Activated naive CD8-positive, alpha-beta T cell treated with anti-CD3 and anti-CD28 coated beads, Interleukin-2, amount 10 ng/mL, durations not matched to agents 7 days and 5 days (primary cell): ENCODE results near the gene CAMSAP1. TPM values are rescaled to one million over a fixed set of nuclear protein-coding genes. Genes with fewer than 3 reads are reported as not detected.

Experiments used
- ATAC-seq: fragments of 150-1000 bp; cut with Tn5 transposase; one replicate; pipeline ENCODE4 v1.10.0; 2021; ENCODE audit warnings: low read depth, moderate library complexity
- POLR2A ChIA-PET: fragments of 350-600 bp; sonication (Branson Sonifier 250); formaldehyde crosslinking; loops from one replicate; lab custom pipeline; 2021; ENCODE audit warnings: antibody characterized with exemption; lab: Charles Lee
- DNase-seq: peaks from one replicate; pipeline ENCODE4 v3.0.0; 2021
- H3K27ac Mint-ChIP-seq: one replicate; pipeline ENCODE4 v1.8.0; 2022; ENCODE audit warnings: mild to moderate bottlenecking, mixed read lengths
- H3K27me3 Mint-ChIP-seq: one replicate; pipeline ENCODE4 v1.8.0; 2022; ENCODE audit warnings: mild to moderate bottlenecking, moderate library complexity, mixed read lengths
- H3K36me3 Mint-ChIP-seq: one replicate; pipeline ENCODE4 v1.8.0; 2021; ENCODE audit warnings: mild to moderate bottlenecking, mixed read lengths
- H3K4me1 Mint-ChIP-seq: one replicate; pipeline ENCODE4 v1.8.0; 2021; ENCODE audit warnings: mixed read lengths
- H3K4me3 Mint-ChIP-seq: one replicate; pipeline ENCODE4 v1.8.0; 2022; ENCODE audit warnings: mild to moderate bottlenecking, moderate library complexity, mixed read lengths
- H3K9me3 Mint-ChIP-seq: one replicate; pipeline ENCODE4 v1.8.0; 2021; ENCODE audit warnings: mixed read lengths
- total RNA-seq, 2 experiments: library from RNA; stranded (reverse); gene quantifications; one replicate each; pipeline ENCODE4 v1.2.3, GENCODE V29; 2021

CAMSAP1 gene
- total RNA-seq, 2 experiments from 2014 or later: 32.5 to 35.4 TPM

DNA sequence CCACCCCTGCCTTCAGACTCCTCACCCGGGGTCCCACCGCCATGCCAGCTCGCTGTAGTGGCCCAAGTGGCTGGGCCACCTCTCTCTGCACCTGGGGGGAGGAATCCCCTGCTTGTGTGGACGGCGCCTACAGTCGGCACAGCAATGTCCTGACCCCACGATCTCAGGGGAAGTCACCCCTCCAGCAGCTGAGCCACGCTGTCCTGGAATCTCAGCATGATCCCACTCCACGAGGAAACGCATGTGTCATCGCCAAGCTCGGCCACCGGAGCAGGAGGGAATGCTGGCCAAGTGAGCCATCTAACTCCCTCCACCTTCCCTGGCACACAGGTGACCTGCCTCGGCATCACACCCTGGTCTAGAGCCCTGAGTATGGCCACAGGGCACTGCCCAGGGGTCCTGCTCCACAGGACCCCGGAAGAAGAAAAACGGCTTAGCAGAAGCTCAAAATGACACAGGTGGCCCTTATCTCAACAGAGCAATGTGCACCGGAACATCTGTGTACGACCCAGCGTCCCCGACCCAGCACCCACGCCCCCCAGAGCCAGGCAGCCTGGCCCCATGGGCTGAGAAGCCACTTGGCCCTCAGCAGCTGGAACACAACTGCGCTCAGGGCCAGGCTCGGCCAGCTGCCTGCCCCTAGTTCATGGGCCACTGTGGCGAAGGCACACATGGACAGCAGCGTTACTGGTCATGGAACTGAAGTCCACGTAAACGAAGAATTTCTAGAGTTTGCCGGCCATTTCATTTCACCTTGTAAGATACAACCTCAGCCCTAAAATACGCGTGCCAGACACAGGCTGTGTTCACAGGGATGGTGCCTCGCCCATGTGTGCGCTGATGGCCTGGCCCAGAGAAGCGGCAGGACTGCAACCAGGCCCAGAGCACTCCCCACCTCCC, 23.4 kb upstream of the CAMSAP1 start:
- H3K4me3 Mint-ChIP-seq: no peak overlapping the region

DNA sequence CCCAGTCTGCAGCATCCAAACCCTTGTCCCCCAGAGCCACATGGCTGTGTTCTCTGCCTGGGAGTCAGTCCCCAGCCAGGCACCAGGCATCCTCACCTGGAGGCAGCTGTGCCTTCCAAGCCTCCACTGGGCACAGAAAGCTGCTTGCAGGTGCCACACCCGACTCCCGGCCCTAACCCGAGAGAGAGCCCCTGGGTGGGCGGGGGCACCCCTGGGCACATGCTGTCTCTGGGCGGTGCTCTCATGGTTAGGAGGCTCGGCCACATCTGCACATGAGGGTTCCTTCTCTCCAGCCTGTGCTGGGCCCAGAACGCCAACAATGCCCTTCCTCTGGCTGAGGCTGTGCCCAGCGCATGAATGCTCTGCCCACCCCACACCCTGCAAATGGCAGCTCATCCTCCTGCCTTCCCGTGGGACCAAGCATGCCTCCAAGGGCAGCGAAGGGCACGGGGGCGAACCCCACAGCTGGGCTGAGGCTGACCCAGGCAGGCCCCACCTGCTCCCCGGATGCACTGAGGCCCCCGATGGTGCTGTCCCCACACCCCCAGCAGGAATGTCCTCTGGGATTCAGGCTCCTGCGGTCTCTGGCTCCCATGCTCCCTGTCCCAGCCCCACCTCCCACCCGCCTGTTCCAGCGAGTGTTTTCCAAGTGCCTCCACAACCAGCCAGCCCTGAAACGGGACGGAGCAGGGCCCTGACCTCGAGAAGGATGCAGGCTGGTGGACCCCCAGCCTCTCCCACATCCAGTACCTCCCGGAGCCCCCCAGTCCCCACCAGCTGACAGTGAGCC, 22.5 kb upstream of the CAMSAP1 start:
- Mint-ChIP-seq H3K4me3 (no peak overlapping the region), H3K4me1 (peaks cover 6% of the 10 kb centered on the region), H3K36me3 (peaks cover 7% of the 10 kb centered on the region), H3K27ac (no peak overlapping the region), H3K27me3 (no peaks in the 10 kb centered on the region), H3K9me3 (no peaks in the 10 kb centered on the region)
- DNase-seq (no peak), ATAC-seq (no peak)
- POLR2A ChIA-PET: no interaction called here

More for the DNA sequence above, 23.4 kb upstream of the CAMSAP1 start:
- no peak overlapping the region for H3K27ac Mint-ChIP-seq
- DNase-seq (no peak), ATAC-seq (no peak)
- POLR2A ChIA-PET: no interaction called here
- H3K4me1 Mint-ChIP-seq: peaks cover 3% of the 10 kb centered on the region
- no peaks in the 10 kb centered on the region for H3K9me3 Mint-ChIP-seq
- H3K27me3 Mint-ChIP-seq: no peaks in the 10 kb centered on the region
- H3K36me3 Mint-ChIP-seq: peaks cover 15% of the 10 kb centered on the region

DNA sequence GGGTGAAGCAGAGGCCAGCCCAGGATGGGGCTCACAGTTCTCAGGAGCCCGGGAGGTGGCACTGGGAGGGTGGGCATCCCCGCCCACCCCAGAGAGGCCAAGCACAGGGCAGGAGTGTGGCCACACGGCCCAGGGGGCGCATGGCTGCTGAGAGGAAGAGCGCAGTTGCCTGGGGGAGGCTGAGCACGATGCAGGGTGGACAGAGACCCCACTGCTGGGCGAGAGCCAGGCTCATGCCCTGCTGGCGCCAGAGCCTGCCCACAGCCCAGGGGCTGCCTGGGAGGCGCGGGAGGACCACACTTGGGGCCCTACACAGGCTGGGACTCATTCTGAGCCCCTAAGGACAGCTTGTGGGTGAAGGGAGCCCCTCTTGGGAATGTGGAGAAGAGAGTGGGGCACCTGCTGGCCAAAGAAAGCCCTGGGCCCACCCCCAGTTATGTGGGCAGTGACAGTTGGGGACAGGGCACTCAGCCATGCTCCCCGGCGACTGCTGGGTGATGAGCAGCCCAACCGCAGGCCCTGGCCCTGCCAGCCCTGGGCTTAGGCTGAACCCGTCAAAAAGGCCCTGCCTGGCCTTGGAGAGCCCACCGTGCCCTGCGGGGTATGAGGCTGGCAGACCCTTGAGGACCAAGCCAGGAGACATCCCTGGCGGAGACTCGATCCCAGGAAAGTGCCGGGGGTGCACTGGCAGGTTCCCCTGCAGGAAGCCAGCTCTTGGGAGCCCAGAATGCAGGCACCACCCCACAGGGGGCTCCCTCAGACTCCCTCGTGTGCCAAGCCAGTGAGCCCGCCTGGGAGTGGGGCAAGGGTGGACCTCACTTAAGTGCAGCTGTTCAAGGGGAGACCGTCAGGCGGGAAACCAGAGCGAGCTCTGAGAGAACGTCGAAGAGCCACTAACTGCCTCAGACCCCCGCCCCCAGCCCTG, 21.6 kb upstream of the CAMSAP1 start:
- Mint-ChIP-seq H3K4me1 (peaks cover 6% of the 10 kb centered on the region), H3K27me3 (no peaks in the 10 kb centered on the region), H3K4me3 (no peak overlapping the region), H3K9me3 (no peaks in the 10 kb centered on the region), H3K36me3 (peaks cover 3% of the 10 kb centered on the region), H3K27ac (no peak overlapping the region)
- DNase-seq (no peak), ATAC-seq (no peak)
- POLR2A ChIA-PET: no interaction called here

DNA sequence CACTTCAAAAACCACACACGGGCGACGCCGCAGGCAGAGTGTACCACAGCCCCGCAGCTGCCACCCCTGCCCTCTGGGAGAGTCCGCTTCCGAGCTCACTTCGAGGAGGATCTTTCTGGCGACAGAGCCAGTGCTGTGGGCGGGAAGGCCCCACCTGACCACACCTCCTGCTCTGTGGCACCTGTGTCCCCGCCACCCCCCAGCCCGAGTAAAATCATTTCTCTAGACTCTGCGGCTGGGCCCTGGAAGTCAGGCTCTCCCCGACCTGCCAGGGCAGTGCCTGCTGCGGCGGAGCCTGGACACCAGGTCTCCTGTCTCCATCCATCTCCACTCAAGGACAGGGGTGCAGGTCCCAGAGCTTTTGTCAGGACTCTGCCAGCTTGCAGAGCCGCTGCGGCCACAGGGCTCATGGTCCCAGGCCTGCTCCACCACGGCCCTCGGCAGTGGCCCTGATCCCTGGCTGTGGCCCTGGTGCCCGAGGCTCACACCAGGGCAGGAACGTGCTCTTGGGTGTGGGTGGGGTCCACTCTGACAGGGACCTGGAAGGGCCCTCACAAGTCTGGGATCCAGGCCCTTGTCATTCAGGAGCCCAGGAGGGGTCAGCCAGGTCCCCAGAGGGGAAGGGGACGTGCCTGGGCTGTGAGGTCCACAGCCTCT, 20.9 kb upstream of the CAMSAP1 start:
- H3K27ac Mint-ChIP-seq: no peak overlapping the region
- POLR2A ChIA-PET: no interaction called here
- DNase-seq (no peak), ATAC-seq (no peak)
- H3K4me3 Mint-ChIP-seq: no peak overlapping the region
- peaks cover 3% of the 10 kb centered on the region for H3K36me3 Mint-ChIP-seq
- no peaks in the 10 kb centered on the region for H3K9me3 Mint-ChIP-seq
- H3K27me3 Mint-ChIP-seq: no peaks in the 10 kb centered on the region
- H3K4me1 Mint-ChIP-seq: peaks cover 6% of the 10 kb centered on the region

DNA sequence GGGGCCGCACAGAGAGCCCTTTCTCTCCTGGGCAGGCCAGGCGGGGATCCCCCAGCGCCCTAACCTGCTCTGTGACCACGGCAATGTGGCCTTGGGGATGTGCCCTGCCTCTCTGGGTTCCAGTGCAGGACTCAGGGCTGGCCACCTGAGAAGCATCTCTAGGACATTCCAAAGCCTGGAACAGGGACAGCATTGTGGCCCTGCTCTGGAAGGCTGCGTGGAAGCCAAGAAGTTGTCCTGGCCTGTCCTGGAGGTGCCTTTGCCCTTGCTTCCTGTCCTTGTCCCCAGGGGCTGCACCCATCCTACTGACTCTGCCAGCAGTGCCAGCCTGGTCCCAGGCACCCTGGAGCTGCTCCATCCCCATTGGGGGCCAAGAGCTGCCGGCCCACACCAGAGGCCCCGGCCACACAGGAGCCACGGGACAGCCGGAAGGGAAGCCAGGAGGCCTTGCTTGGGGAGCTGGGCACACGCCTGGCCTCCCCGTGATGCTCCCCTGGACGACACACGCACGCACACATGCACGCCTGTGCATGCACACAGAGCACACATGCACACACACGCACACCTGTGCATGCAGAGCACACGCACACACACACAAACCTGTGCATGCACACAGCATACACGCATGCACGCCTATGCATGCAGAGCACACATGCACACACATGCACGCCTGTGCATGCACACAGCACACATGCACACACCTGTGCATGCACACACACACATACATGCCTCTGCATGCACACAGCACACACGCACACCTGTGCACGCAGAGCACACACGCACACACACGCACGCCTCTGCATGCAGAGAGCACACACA, 20.1 kb upstream of the CAMSAP1 start:
- DNase-seq: no peak
- H3K27ac Mint-ChIP-seq: no peak overlapping the region

DNA sequence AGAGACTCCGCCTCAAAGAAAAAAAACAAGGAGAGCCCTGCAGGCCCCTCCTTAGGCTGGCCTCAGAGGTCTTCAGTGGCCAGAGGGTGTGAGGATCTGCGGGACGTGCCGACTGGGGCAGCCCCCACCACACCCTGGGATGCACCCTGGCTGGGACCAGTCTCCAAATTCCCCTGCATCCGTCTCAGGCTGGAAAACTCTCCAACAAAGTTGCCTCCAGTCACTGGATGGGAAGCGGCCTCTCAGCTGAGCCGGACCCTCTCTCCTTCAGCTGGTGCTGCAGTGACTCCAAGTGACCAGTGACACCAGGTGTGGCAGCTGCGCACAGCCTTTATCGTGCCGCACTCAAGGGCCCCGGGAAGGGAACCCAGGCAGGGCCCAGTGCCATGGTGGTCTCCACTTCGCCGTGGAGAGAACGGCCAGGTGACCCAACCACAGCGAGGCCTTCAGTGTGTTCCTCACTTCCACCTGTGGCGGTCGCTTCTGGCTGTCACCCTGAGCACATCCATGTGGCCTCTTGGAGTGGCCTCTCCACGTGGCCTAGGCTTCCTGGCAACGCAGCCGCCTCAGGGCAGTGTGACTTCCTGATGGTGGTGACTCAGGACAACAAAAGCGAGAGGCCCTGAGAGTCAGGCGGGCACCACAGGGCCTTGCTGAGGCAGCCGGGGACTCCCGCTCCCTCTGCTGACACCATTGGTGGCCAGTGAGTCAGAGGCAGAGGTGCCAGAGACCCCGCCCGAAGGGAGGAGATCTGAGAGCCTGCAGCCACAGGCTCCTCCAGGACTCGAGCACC, 19.3 kb upstream of the CAMSAP1 start:
- Mint-ChIP-seq H3K36me3 (peaks cover 1% of the 10 kb centered on the region), H3K4me3 (no peak overlapping the region), H3K4me1 (peaks cover 6% of the 10 kb centered on the region), H3K9me3 (no peaks in the 10 kb centered on the region), H3K27ac (no peak overlapping the region), H3K27me3 (no peaks in the 10 kb centered on the region)
- POLR2A ChIA-PET: interaction anchor here (0.5 kb wide), 1 partner anchor 554 kb away, joined by 6 read pairs; no protein-coding TSS in a partner anchor
- peak; percentile 45 for DNase-seq
- peak; percentile 65 for ATAC-seq

More for the DNA sequence above, 20.1 kb upstream of the CAMSAP1 start:
- no peak for ATAC-seq
- Mint-ChIP-seq H3K9me3 (no peaks in the 10 kb centered on the region), H3K4me3 (no peak overlapping the region), H3K4me1 (peaks cover 6% of the 10 kb centered on the region), H3K27me3 (no peaks in the 10 kb centered on the region), H3K36me3 (peaks cover 1% of the 10 kb centered on the region)
- POLR2A ChIA-PET: no interaction called here

DNA sequence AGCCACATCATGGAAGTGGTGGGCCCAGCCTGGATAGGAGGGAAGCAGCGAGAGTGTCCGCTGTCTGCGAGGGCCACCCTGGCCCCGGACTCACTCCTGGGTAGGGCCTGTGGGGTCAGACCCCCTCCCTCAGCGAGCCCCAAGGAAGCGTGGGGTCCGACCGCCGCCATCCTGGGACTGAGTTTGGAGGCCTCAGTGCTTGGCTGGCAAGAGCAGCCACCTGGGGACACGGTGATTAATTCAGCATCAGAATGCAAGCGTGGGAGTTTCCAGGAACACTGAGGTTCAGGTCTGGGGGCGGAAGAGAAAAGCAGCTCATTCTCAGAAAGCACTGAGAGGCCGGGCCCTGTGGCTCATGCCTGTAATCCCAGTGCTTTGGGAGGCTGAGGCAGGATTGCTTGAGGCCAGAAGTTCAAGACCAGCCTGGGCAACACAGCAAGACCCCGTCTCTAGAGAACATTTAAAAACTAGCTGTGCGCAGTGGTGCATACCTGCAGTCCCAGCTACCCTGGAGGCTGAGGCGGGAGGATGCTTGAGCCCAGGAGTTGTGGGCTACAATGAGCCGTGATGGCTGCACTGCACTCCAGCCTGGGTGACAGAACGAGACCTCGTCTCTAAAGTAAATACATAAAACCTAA, 18.3 kb upstream of the CAMSAP1 start:
- DNase-seq (no peak), ATAC-seq (no peak)
- H3K27me3 Mint-ChIP-seq: no peaks in the 10 kb centered on the region

DNA sequence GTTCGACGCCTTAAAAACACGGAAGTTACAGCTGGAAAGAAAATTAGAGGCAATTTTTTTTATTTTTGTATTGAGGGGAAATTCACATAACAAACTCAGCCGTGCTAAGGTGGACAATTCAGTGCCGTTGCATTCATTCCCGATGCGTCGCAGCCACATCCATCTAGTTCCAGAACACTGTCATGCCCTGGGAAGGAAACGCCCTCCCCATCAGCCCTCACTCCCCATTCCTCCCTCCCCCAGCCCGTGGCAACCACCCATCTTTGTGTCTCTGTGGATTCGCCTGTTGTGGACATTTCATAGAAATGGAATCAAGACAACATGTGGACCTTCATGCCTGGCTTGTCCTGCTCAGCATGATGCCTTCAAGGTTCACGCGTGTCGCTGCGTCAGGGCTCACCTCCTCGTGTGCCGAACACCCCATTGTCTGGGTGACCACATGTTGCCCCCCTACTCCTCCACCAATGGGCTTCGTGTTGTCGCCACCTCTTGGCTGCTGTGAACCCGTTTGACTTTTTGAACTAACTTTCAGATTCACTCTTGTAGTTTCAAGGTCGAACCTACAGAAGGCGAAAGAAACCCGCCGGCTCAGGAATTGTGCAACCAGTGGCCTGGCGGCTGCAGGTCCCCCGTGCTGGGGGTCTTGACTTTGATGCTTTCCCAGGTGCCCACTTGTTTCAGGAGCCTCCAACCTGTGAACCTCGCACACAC, 17.4 kb upstream of the CAMSAP1 start:
- POLR2A ChIA-PET: interaction anchor here (0.9 kb wide), 1 partner anchor 17 kb away, joined by 3 read pairs; the partner anchor contains the start of gene CAMSAP1
- H3K36me3 Mint-ChIP-seq: no peaks in the 10 kb centered on the region
- ATAC-seq (no peak), DNase-seq (no peak)
- H3K9me3 Mint-ChIP-seq: no peaks in the 10 kb centered on the region
- no peak overlapping the region for H3K4me3 Mint-ChIP-seq
- peaks cover 6% of the 10 kb centered on the region for H3K4me1 Mint-ChIP-seq
- no peak overlapping the region for H3K27ac Mint-ChIP-seq
- no peaks in the 10 kb centered on the region for H3K27me3 Mint-ChIP-seq

More for the DNA sequence above, 18.3 kb upstream of the CAMSAP1 start:
- H3K36me3 Mint-ChIP-seq: no peaks in the 10 kb centered on the region
- POLR2A ChIA-PET: interaction anchor here (0.5 to 0.9 kb wide), 2 partner anchors 18 to 555 kb away, joined by 3 to 6 read pairs; partner anchors contain the start of gene CAMSAP1
- no peaks in the 10 kb centered on the region for H3K9me3 Mint-ChIP-seq
- H3K4me3 Mint-ChIP-seq: no peak overlapping the region
- H3K27ac Mint-ChIP-seq: no peak overlapping the region
- H3K4me1 Mint-ChIP-seq: peaks cover 6% of the 10 kb centered on the region

DNA sequence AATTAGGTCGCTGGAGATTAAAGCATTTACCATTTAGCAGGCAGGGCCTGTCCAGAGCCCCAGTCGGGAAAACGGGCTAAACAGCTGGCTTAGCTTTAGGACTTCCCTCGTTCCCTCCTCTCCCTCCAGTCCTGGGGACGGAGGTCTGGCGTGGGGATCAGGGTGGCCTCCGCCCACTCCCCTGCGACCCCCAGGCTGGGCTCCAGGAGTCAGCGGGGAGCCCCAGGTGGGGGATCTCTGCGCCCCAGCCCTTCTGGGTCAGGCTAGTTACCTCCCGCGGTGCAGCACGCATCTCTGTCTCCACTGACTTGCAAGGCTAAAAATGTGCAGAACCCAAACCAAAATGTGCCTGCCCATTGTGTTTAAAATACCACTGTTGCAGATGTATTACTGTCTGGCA, 16.2 kb upstream of the CAMSAP1 start:
- POLR2A ChIA-PET: no interaction called here
- Mint-ChIP-seq H3K27me3 (no peaks in the 10 kb centered on the region), H3K36me3 (peaks cover 4% of the 10 kb centered on the region), H3K4me1 (peaks cover 6% of the 10 kb centered on the region), H3K27ac (no peak overlapping the region), H3K4me3 (no peak overlapping the region), H3K9me3 (peaks cover 4% of the 10 kb centered on the region)
- ATAC-seq (no peak), DNase-seq (no peak)

DNA sequence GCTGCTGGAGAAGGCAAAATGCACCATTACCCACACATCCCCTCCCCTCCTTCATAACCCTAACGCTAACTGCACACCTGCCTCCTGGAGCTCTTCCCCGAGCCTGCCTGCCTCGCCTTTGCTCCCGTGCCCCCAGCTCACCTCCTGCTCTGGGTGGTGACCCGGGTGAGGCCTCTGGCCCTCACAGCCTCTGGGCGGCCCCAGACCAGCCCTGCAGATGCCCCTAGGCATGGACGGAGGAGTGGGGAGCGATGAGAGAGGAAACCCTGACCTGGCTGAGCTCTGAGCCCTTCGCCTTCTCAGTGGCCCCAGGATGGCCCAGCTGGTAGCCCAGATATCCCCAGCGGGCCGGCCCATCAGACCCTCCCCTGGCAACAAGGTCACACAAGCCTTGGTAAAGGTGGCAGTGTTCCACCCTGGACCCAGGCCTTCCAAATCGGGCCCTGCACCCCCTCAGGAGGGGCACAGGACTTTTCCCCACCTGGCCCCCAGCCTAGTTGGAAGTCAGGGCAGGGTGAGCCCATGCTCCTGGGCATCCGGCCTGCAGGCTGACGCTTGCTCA, 14.5 kb upstream of the CAMSAP1 start:
- DNase-seq: no peak
- Mint-ChIP-seq H3K36me3 (peaks cover 9% of the 10 kb centered on the region), H3K27ac (no peak overlapping the region), H3K9me3 (peaks cover 10% of the 10 kb centered on the region), H3K4me3 (no peak overlapping the region), H3K4me1 (peaks cover 2% of the 10 kb centered on the region), H3K27me3 (no peaks in the 10 kb centered on the region)
- POLR2A ChIA-PET: no interaction called here
- no peak for ATAC-seq
